ENCODE data around the gene INTS7. TPM values are rescaled to one million over a fixed set of nuclear protein-coding genes. Genes with fewer than 3 reads are reported as not detected.

INTS7 gene, protein sequence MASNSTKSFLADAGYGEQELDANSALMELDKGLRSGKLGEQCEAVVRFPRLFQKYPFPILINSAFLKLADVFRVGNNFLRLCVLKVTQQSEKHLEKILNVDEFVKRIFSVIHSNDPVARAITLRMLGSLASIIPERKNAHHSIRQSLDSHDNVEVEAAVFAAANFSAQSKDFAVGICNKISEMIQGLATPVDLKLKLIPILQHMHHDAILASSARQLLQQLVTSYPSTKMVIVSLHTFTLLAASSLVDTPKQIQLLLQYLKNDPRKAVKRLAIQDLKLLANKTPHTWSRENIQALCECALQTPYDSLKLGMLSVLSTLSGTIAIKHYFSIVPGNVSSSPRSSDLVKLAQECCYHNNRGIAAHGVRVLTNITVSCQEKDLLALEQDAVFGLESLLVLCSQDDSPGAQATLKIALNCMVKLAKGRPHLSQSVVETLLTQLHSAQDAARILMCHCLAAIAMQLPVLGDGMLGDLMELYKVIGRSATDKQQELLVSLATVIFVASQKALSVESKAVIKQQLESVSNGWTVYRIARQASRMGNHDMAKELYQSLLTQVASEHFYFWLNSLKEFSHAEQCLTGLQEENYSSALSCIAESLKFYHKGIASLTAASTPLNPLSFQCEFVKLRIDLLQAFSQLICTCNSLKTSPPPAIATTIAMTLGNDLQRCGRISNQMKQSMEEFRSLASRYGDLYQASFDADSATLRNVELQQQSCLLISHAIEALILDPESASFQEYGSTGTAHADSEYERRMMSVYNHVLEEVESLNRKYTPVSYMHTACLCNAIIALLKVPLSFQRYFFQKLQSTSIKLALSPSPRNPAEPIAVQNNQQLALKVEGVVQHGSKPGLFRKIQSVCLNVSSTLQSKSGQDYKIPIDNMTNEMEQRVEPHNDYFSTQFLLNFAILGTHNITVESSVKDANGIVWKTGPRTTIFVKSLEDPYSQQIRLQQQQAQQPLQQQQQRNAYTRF
- 10 to 100 TPM; 24.7 to 25.9 TPM for total RNA-seq

DNA sequence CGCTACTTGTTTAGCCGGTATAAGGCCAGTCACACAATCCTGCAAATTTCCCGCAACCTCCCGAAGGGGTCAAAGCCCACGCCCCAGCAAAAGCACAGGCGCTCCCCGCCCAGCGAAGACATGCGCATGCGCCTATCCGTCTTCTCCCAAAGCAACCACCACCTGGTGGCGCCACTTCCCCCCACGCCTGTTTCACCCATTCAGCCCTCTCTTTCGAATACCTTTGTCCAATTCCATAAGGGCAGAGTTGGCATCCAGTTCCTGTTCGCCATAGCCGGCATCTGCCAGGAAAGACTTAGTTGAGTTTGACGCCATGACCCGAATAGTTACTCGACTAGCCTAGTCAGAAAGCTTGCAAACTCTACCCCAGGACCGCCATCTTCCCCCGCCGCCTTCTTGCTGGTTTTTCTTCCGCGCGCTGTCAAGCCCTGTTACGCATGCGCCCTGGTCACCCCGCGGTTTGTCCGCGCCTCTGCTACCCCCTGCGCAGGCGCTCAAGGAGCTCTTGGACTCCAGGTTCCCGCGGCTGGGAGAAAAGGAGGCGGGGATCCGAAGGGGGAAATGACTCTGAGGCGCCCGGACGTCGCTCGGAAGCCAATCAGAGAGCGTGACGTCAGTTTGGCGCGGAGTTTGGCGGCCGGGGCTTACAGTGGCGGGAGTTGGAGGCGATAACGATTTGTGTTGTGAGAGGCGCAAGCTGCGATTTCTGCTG is at the start of gene INTS7, which contains the start of gene DTL:
TSS of gene INTS7 (minus strand) at position 435 of the 712 bp plus-strand sequence. CDS start at position 315, 120 bp downstream.
TSS of gene DTL (plus strand) at position 626 of the 712 bp plus-strand sequence. CDS start 143 bp downstream, outside the sequence.
- no peaks in the 10 kb centered on the region for H3K9me3 Mint-ChIP-seq
- peaks cover 6% of the 10 kb centered on the region for H3K27me3 Mint-ChIP-seq (ENCODE audit: low read depth)
- peak within 1 kb of the TSS; percentile 96 for H3K4me3 Mint-ChIP-seq
- CTCF ChIA-PET: interaction anchor here (0.6 to 5.2 kb wide), 41 partner anchors 8 to 1015 kb away, joined by 3 to 32 read pairs (median 4); partner anchors contain the start of genes FLVCR1, NENF and PPP2R5A
- peak within 1 kb of the TSS; percentile 98 for H3K27ac Mint-ChIP-seq
- H3K4me1 Mint-ChIP-seq (ENCODE audit: low read depth): peaks cover 53% of the 10 kb centered on the region
- intact Hi-C loops (cut with micrococcal nuclease): loop anchor here (1.0 to 10.0 kb wide), 17 partner anchors 23 to 982 kb away; partner anchors contain the start of genes ANGEL2, ATF3, FLVCR1 and LPGAT1
- peaks cover 37% of the 10 kb centered on the region for H3K36me3 Mint-ChIP-seq (ENCODE audit: low read depth)
- DNase-seq: peak; percentile 99

DNA sequence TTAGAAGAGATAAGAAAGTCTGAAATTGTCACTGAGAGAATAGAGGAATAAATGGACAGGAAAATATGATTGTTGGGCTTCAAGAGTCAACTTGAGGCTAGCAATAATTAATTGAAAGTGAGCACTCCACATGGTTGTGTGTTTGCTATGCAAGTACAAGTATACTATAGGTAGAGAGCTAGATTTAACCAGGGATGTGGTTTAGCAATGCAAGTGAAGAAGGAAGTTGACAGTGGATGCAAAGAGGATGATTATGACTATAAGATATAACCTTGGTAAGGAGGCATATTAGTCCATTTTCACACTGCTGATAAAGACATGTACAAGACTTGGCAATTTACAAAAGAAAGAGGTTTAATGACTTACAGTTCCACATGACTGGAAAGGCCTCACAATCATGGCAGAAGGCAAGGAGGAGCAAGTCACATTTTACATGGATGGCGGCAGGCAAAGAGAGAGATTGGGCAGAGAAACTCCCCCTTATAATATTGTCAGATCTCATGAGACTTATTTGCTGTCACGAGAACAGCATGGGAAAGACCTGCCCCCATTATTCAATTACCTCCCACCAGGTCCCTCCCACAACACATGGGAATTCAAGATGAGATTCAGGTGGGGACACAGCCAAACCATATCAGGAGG is 47.5 kb upstream of the INTS7 start:
- no peak for DNase-seq
- CTCF ChIA-PET: interaction anchor here (1.1 kb wide), 1 partner anchor 12 kb away, joined by 4 read pairs; no protein-coding TSS in a partner anchor
- intact Hi-C loops (cut with micrococcal nuclease): no loop called here
- Mint-ChIP-seq H3K36me3 (ENCODE audit: low read depth) (peaks cover 46% of the 10 kb centered on the region), H3K9me3 (no peaks in the 10 kb centered on the region), H3K4me3 (no peak overlapping the region), H3K27me3 (ENCODE audit: low read depth) (no peaks in the 10 kb centered on the region), H3K4me1 (ENCODE audit: low read depth) (no peaks in the 10 kb centered on the region), H3K27ac (no peak overlapping the region)

DNA sequence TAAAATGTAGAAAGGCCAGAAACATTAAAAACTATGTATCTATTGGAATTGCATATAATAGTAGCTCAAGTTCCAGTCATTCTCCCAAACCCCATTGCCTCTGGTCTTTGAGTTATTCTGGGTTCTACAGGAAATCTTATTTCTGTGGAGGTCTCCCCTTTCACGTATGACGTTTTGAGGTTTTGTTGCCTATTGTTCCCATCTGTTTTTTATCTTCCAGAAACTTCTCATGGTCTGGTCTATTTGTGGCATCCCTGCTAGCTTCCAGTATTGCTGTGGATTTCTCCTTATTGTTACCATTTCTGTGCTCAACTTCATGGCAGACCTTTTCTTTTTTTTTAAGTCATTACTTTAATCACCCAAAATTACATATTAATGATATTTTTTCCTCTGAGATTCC is 43.5 kb upstream of the INTS7 start:
- Mint-ChIP-seq H3K27ac (no peak overlapping the region), H3K4me1 (ENCODE audit: low read depth) (no peaks in the 10 kb centered on the region), H3K4me3 (no peak overlapping the region), H3K27me3 (ENCODE audit: low read depth) (no peaks in the 10 kb centered on the region), H3K36me3 (ENCODE audit: low read depth) (peaks cover 44% of the 10 kb centered on the region), H3K9me3 (no peaks in the 10 kb centered on the region)
- no peak for DNase-seq
- CTCF ChIA-PET: interaction anchor here (1.3 to 1.5 kb wide), 3 partner anchors 9 to 17 kb away, joined by 3 to 6 read pairs (median 4); no protein-coding TSS in a partner anchor
- intact Hi-C loops (cut with micrococcal nuclease): no loop called here

DNA sequence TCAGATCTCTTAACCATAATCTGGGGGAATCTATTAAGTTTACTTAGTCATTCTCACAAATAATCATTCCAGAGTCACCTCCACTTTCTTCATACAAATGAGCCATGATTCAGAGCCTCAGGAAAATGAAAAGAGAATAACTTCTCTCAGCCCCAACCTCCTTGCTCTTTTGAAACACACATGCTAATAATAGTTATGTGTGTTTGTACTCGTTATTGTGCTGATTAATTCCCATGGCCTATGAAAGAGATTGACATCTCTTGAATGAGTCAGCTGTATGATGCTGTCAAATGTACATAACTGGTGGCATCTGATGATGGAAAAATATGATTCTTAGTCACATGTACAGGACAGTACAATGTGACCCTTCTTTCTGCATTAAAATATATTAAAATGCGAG is 41.7 kb upstream of the INTS7 start:
- H3K4me3 Mint-ChIP-seq: no peak overlapping the region
- no peak for DNase-seq
- no peak overlapping the region for H3K27ac Mint-ChIP-seq
- H3K4me1 Mint-ChIP-seq (ENCODE audit: low read depth): no peaks in the 10 kb centered on the region
- intact Hi-C loops (cut with micrococcal nuclease): no loop called here
- H3K36me3 Mint-ChIP-seq (ENCODE audit: low read depth): peaks cover 57% of the 10 kb centered on the region
- H3K9me3 Mint-ChIP-seq: no peaks in the 10 kb centered on the region
- H3K27me3 Mint-ChIP-seq (ENCODE audit: low read depth): no peaks in the 10 kb centered on the region
- CTCF ChIA-PET: interaction anchor here (0.7 kb wide), 1 partner anchor 379 kb away, joined by 3 read pairs; no protein-coding TSS in a partner anchor

DNA sequence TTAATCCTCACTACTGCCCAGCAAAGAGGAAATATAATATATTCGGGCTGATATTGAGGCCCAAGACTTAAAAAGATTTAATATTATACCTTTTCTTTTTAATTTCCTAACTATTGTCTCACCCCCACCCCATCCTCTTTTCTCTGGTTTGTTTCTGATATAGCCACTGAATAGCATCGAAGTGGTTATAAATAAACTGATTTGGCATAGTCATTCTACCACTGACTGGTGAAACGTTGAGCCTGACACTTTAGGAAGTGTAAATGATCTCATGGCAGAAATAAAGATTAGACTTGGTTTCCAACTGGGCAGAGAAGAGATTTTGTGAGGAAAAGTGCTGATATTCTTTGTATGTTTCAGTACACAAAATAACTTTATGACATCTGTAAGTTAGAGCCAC is 39.5 kb upstream of the INTS7 start:
- Mint-ChIP-seq H3K27me3 (ENCODE audit: low read depth) (no peaks in the 10 kb centered on the region), H3K4me3 (no peak overlapping the region), H3K27ac (no peak overlapping the region), H3K9me3 (no peaks in the 10 kb centered on the region), H3K4me1 (ENCODE audit: low read depth) (no peaks in the 10 kb centered on the region), H3K36me3 (ENCODE audit: low read depth) (peaks cover 71% of the 10 kb centered on the region)
- CTCF ChIA-PET: no interaction called here
- intact Hi-C loops (cut with micrococcal nuclease): no loop called here
- no peak for DNase-seq

DNA sequence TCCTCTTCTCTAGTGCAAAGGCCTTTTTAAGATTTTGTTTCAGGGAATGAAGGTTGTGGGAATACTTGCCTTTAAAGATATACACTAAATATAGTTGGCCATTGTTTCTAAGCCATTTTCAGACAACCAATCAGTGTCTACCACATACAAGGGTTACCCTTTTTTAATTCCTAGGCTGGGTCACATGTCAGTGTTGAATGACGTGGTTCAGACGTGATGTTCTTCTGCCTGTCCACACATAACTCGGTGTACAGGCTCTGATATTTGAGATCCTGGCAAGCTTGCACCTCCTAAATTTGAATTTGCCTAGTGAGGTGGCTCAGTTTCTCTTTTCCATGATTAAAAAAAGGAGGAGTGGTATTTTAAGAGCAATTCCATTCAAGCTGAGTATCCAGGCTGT is 39.0 kb upstream of the INTS7 start:
- intact Hi-C loops (cut with micrococcal nuclease): no loop called here
- no peaks in the 10 kb centered on the region for H3K9me3 Mint-ChIP-seq
- CTCF ChIA-PET: no interaction called here
- no peaks in the 10 kb centered on the region for H3K27me3 Mint-ChIP-seq (ENCODE audit: low read depth)
- H3K27ac Mint-ChIP-seq: no peak overlapping the region
- peaks cover 69% of the 10 kb centered on the region for H3K36me3 Mint-ChIP-seq (ENCODE audit: low read depth)
- H3K4me1 Mint-ChIP-seq (ENCODE audit: low read depth): no peaks in the 10 kb centered on the region
- no peak overlapping the region for H3K4me3 Mint-ChIP-seq
- no peak for DNase-seq

DNA sequence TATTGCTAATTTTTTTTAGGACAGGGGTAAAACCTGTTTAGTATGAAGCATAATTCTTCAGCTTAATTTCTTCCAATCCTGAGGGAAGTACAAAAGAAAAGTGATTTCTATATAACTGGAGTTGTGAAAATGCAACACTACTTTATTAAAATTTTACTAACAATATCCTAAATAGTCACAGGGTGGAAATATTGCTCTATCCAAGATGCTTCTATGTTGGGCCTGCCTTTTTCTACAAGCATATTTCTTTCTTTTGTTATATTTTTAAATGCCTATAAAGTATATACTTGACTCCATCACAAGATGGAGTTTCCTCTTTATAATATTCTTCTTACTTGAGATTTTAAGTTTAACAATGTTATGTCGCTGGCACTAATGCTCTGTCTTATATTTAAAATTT is 38.1 kb upstream of the INTS7 start:
- H3K9me3 Mint-ChIP-seq: no peaks in the 10 kb centered on the region
- H3K27ac Mint-ChIP-seq: no peak overlapping the region
- H3K27me3 Mint-ChIP-seq (ENCODE audit: low read depth): no peaks in the 10 kb centered on the region
- no peaks in the 10 kb centered on the region for H3K4me1 Mint-ChIP-seq (ENCODE audit: low read depth)
- CTCF ChIA-PET: no interaction called here
- peaks cover 66% of the 10 kb centered on the region for H3K36me3 Mint-ChIP-seq (ENCODE audit: low read depth)
- no peak for DNase-seq
- H3K4me3 Mint-ChIP-seq: no peak overlapping the region
- intact Hi-C loops (cut with micrococcal nuclease): no loop called here

DNA sequence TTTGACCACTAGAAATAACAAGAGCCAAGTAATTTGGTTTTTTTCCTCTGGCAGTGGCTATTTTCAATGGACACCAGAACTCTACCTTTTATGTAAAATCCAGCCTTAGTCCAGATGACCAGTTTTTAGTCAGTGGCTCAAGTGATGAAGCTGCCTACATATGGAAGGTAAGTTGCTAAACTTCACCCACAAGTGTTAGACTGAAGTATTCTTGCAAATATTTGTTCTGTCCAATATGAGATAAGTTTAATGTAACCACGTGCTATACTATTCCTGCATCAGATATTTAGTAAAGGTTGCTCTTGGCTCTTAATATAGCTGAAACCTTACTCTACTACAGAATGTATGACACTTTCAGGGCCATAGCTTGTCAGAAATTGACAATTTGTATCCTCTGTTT is 36.7 kb upstream of the INTS7 start:
- no peak overlapping the region for H3K27ac Mint-ChIP-seq
- intact Hi-C loops (cut with micrococcal nuclease): no loop called here
- H3K27me3 Mint-ChIP-seq (ENCODE audit: low read depth): no peaks in the 10 kb centered on the region
- CTCF ChIA-PET: interaction anchor here (0.9 to 3.6 kb wide), 4 partner anchors 8 to 382 kb away, joined by 3 to 38 read pairs (median 18); no protein-coding TSS in a partner anchor
- no peak overlapping the region for H3K4me3 Mint-ChIP-seq
- H3K4me1 Mint-ChIP-seq (ENCODE audit: low read depth): no peaks in the 10 kb centered on the region
- no peak for DNase-seq
- H3K36me3 Mint-ChIP-seq (ENCODE audit: low read depth): peaks cover 66% of the 10 kb centered on the region
- no peaks in the 10 kb centered on the region for H3K9me3 Mint-ChIP-seq

DNA sequence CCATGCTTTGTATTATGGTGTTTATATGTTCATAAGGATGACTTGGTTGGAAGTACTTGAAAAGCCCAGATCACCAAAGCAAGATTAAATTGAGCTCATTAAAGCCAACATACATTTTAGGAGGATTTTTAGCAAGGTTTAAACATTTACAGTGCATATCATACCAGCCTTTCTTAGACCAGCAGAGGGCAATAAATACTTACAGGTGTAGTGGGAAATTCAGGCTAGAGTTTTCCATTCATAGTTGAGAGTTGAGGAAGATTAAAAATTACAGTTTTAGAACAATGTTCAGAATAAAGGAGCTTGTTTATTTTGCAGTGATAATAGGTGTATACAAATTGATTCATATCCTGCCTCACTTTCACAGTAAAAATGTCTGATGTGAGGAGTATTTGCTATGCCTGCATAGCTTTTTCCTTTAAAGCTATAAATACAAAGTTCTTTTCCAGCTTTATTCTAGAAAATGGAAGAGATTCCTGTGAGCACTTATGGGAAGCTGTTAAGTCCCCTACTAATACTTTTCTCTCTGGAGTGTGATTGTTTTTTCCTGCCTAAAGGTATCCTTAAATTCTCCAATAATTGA is 35.5 kb upstream of the INTS7 start:
- CTCF ChIA-PET: interaction anchor here (0.6 to 3.6 kb wide), 19 partner anchors 9 to 390 kb away, joined by 3 to 38 read pairs (median 4); partner anchors contain the start of genes DTL and INTS7
- H3K36me3 Mint-ChIP-seq (ENCODE audit: low read depth): peaks cover 65% of the 10 kb centered on the region

DNA sequence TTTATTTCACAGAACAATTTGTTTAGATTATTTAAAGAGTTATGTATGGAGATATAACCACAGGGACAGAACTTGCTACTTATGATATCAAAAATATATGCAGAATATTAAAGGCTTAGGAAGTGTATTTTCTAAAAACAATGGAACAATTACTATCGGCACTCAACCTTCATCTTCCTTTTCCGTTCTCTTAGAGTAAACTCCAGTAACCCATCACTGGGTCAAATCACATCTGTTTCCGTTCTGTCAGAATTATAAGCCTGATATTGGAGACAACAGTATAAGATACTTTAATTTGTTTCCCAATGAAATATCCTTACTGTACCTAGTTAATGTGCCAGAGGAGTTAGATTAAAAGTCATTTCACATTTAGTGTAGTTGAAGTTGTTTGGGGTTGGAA is 32.4 kb upstream of the INTS7 start:
- Mint-ChIP-seq H3K9me3 (no peaks in the 10 kb centered on the region), H3K4me3 (no peak overlapping the region), H3K27me3 (ENCODE audit: low read depth) (no peaks in the 10 kb centered on the region), H3K36me3 (ENCODE audit: low read depth) (peaks cover 63% of the 10 kb centered on the region), H3K27ac (no peak overlapping the region), H3K4me1 (ENCODE audit: low read depth) (no peaks in the 10 kb centered on the region)
- CTCF ChIA-PET: no interaction called here
- DNase-seq: no peak
- intact Hi-C loops (cut with micrococcal nuclease): no loop called here

More for the DNA sequence above, 35.5 kb upstream of the INTS7 start:
- H3K4me3 Mint-ChIP-seq: no peak overlapping the region
- no peak overlapping the region for H3K27ac Mint-ChIP-seq
- no peaks in the 10 kb centered on the region for H3K27me3 Mint-ChIP-seq (ENCODE audit: low read depth)
- DNase-seq: no peak
- H3K9me3 Mint-ChIP-seq: no peaks in the 10 kb centered on the region
- intact Hi-C loops (cut with micrococcal nuclease): loop anchor here (1.0 to 2.0 kb wide), 3 partner anchors 222 to 385 kb away; no protein-coding TSS in a partner anchor
- no peaks in the 10 kb centered on the region for H3K4me1 Mint-ChIP-seq (ENCODE audit: low read depth)
